Neural cell (in vitro differentiated cells): ENCODE data around the gene ZNHIT1.

Experiments used
- SMC3 ChIP-seq: fragments of 450-650 bp; conservative IDR thresholded peaks from 2 replicates; pipeline ENCODE4 v1.6.1; 2014; ENCODE audit warnings: antibody characterized with exemption, mild to moderate bottlenecking, moderate library complexity; ENCODE audit not compliant: poor library complexity
- TF ChIP-seq, protein P1 (sequence below): fragments of 450-650 bp; IDR thresholded peaks from 2 replicates; pipeline ENCODE4 v1.5.1; 2014; ENCODE audit warnings: antibody characterized with exemption, mild to moderate bottlenecking, moderate library complexity; ENCODE audit not compliant: poor library complexity, severe bottlenecking

DNA sequence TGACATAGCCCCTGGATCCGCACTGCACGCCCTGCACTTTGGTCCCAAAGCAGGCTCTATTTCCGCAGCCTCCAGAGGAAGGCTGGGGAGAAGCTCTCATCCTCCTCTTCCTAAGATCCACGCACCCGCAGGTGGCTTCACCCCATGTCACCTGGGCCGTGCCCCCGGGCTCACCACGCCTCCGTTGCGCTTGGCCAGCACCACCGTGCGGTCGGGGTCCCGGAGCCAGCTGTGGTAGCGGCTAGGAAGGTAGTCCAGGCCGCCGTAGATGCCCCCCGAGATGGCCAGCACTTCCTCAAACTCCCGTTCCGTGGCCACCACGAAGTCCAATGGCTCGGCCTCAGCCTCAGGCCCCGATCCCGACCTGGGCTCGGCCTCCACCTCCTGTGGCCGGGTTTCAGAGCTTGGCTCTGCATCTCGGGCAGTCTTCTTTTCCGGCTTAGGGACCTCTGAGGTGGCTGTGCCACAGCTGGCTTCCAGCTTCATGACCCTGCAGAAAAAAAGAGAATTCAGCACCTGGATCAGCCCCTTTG lies 43.6 kb upstream of the ZNHIT1 start:
- TF ChIP-seq, protein P1, sequence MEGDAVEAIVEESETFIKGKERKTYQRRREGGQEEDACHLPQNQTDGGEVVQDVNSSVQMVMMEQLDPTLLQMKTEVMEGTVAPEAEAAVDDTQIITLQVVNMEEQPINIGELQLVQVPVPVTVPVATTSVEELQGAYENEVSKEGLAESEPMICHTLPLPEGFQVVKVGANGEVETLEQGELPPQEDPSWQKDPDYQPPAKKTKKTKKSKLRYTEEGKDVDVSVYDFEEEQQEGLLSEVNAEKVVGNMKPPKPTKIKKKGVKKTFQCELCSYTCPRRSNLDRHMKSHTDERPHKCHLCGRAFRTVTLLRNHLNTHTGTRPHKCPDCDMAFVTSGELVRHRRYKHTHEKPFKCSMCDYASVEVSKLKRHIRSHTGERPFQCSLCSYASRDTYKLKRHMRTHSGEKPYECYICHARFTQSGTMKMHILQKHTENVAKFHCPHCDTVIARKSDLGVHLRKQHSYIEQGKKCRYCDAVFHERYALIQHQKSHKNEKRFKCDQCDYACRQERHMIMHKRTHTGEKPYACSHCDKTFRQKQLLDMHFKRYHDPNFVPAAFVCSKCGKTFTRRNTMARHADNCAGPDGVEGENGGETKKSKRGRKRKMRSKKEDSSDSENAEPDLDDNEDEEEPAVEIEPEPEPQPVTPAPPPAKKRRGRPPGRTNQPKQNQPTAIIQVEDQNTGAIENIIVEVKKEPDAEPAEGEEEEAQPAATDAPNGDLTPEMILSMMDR, result no peak
- TF ChIP-seq SMC3, result no peak
